SU-DHL-6 (cell line): ENCODE measurements around the gene RILP.

Experiments
- CTCF ChIP-seq: fragments of 200-600 bp; sonication (generic); IDR thresholded peaks from one replicate; pipeline ENCODE4 v1.5.1; 2017; ENCODE audit warnings: antibody characterized with exemption, mild to moderate bottlenecking, low read length, moderate library complexity; ENCODE audit not compliant: insufficient read depth, poor library complexity, severe bottlenecking
- EZH2phosphoT487 ChIP-seq: fragments of 200-600 bp; sonication (generic), shearing (Covaris generic); conservative IDR thresholded peaks from 2 replicates; pipeline ENCODE4 v1.6.1; 2018; ENCODE audit warnings: mild to moderate bottlenecking, antibody characterized with exemption, low read length, moderate library complexity, mixed read lengths

DNA sequence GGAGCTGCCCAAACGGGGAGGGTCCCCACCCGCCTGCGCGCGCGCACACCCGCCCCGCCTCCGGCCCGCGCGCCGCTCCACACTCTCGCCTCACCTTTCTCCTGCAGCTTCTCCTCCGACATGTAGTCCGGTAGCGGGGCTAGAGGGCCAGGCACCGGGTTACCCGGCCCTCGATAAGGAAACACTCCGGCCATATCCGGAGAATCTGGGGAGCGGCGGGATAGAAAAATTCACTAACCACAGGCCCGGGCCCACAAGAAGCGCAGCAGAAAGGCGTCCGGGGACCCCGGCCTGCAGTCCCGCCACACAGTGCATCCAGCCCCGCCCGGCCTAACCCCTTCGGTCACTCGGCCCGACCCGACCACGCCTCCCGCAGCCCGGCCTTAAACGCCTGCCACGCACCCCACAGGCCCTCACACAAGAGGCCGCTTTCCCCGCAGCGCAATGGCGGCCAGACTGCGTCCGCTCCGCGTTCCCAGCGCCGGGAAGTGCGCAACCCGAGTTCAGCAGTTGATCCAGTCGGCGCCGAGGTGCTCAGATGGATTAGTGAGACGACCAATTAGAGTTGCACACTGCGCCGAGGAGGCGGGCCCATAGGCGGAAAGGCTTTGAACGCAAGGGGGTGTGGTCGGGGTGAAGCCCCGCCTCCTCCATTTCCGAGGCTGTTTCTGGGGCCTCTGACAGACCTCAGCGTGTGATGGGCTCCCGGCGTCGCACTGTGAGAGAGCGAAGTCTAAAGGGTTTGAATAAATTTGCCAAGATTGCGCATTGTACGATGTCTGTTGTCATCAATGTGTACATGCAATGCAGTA lies 34.9 kb upstream of the RILP start, which contains the start of gene PRPF8:
- no peak for TF ChIP-seq CTCF
- TF ChIP-seq EZH2phosphoT487, result no peak
